HepG2 (cell line): Measurements from ENCODE around the gene BEGAIN. TPM values are rescaled to one million over a fixed set of nuclear protein-coding genes. Genes with fewer than 3 reads are reported as not detected.

Source experiments
- ATAC-seq: fragments of 200-7000 bp; cut with Tn5 transposase; 3 replicates; pipeline ENCODE4 v1.9.1; 2020; ENCODE audit warnings: mild to moderate bottlenecking, moderate library complexity
- BruUV-seq: library from RNA; stranded (reverse); fragments of 400-500 nt; replicated peaks from 2 replicates; lab custom pipeline; 2021; lab: Mats Ljungman, UMichigan
- CTCF ChIA-PET: fragments of 300-600 bp; formaldehyde crosslinking; extraction: SDS; loops from one replicate; lab custom pipeline; 2021; ENCODE audit warnings: low total read pairs, inconsistent platforms, low intra/inter-chr PET ratio; lab: Yijun Ruan, JAX
- POLR2A ChIA-PET: fragments of 350-600 bp; sonication (Branson Sonifier 250); formaldehyde crosslinking; loops from one replicate; lab custom pipeline; 2020; ENCODE audit warnings: antibody characterized with exemption, inconsistent platforms; lab: Yijun Ruan, JAX
- DNase-seq: peaks from one replicate; pipeline ENCODE4 v3.0.0-alpha.2; 2015; ENCODE audit warnings: low spot score
- FAIRE-seq: peaks from 3 replicates; lab custom pipeline; 2011; peaks lifted over from hg19 to GRCh38; lab: Jason Lieb, UNC
- H2AFZ ChIP-seq: one replicate; pipeline ENCODE4 v1.6.1; 2011; ENCODE audit warnings: low read length, inconsistent platforms
- H3K27ac ChIP-seq: fragments of 300-600 bp; 3 replicates; pipeline ENCODE4 v1.8.0; 2011; ENCODE audit warnings: mixed run types, mild to moderate bottlenecking, mixed read lengths, low read length, inconsistent platforms; ENCODE audit not compliant: insufficient read depth; ENCODE audit errors: extremely low read length
- H3K27me3 ChIP-seq, 2 experiments: fragments of 200-600 bp in 1 of 2; 2 replicates in 1 of 2; 3 replicates in 1 of 2; pipeline versions ENCODE4 v1.6.0 to v1.8.0; 2011; ENCODE audit warnings: low read length in 2 of 2, mild to moderate bottlenecking in 2 of 2, moderate library complexity in 2 of 2, inconsistent platforms in 1 of 2; ENCODE audit not compliant: insufficient read depth in 2 of 2, control insufficient read depth in 1 of 2
- H3K36me3 ChIP-seq, 2 experiments: fragments of 200-600 bp in 1 of 2; replicated peaks in 1 of 2; 2 replicates in 1 of 2; 3 replicates in 1 of 2; pipeline versions ENCODE4 v1.5.1 to v1.8.0; 2011; ENCODE audit warnings: low read length in 2 of 2, inconsistent platforms in 1 of 2; ENCODE audit not compliant: insufficient read depth in 2 of 2, control insufficient read depth in 1 of 2
- H3K4me1 ChIP-seq: 2 replicates; pipeline ENCODE4 v1.5.1; 2012; ENCODE audit warnings: low read length, inconsistent platforms; ENCODE audit not compliant: insufficient read depth
- H3K4me2 ChIP-seq: 2 replicates; pipeline ENCODE4 v1.6.0; 2011; ENCODE audit warnings: low read depth, low read length, inconsistent platforms
- H3K4me3 ChIP-seq, 3 experiments: fragments of 200-600 bp in 1 of 3; sonication (generic), shearing (Covaris generic) in 1 of 3; replicated peaks in 1 of 3; 2 replicates each; pipeline ENCODE4 v1.5.1; 2011 to 2016; ENCODE audit warnings: low read length in 3 of 3, inconsistent platforms in 2 of 3, low read depth in 2 of 3, mild to moderate bottlenecking in 2 of 3, control low read depth in 1 of 3, mixed read lengths in 1 of 3; ENCODE audit not compliant: insufficient read depth in 1 of 3
- H3K79me2 ChIP-seq: one replicate; pipeline ENCODE4 v1.6.1; 2011; ENCODE audit warnings: low read length, inconsistent platforms; ENCODE audit not compliant: insufficient read depth
- H3K9ac ChIP-seq: 2 replicates; pipeline ENCODE4 v1.6.0; 2011; ENCODE audit warnings: mild to moderate bottlenecking, low read depth, low read length, inconsistent platforms; ENCODE audit not compliant: insufficient read depth
- H3K9me3 ChIP-seq: 2 replicates; pipeline ENCODE4 v1.5.1; 2012; ENCODE audit warnings: mild to moderate bottlenecking, low read length
- H4K20me1 ChIP-seq: 2 replicates; pipeline ENCODE4 v1.6.0; 2011; ENCODE audit warnings: inconsistent platforms, mild to moderate bottlenecking, low read length, moderate library complexity; ENCODE audit not compliant: insufficient read depth
- ARNTL ChIP-seq: sonication (generic); formaldehyde crosslinking; IDR thresholded peaks from 2 replicates; pipeline ENCODE4 v1.4.0; 2020; ENCODE audit warnings: mild to moderate bottlenecking, missing genetic modification reagents
- CEBPB ChIP-seq: IDR thresholded peaks from 2 replicates; pipeline ENCODE4 v1.6.1; 2011; ENCODE audit warnings: low read depth, low read length, improper control_type of control experiment, borderline replicate concordance
- SP2 ChIP-seq: sonication (generic); formaldehyde crosslinking; IDR thresholded peaks from 2 replicates; pipeline ENCODE4 v1.5.1; 2020; ENCODE audit warnings: mild to moderate bottlenecking, missing genetic modification reagents
- TEAD2 ChIP-seq: sonication (generic); formaldehyde crosslinking; IDR thresholded peaks from 2 replicates; pipeline ENCODE4 v1.9.0; 2021; ENCODE audit warnings: missing genetic modification reagents
- ZNF768 ChIP-seq: sonication (generic); formaldehyde crosslinking; IDR thresholded peaks from 2 replicates; pipeline ENCODE4 v1.4.0; 2020; ENCODE audit warnings: missing genetic modification reagents
- WGBS: methylation state at CpG from one replicate; pipeline ENCODE4 v1.1.6; 2017; ENCODE audit warnings: low lambda C conversion rate; 5-methylcytosine and 5-hydroxymethylcytosine counted together
- in situ Hi-C: cut with HindIII; loops from 2 replicates; pipeline ENCODE4 v1.10.0; 2017; ENCODE audit warnings: low pct_unique_long_range_greater_than_20kb; ENCODE audit not compliant: extremely low pct_ligation_motif_present
- intact Hi-C: fragments of 100-400 bp; cut with micrococcal nuclease; formaldehyde crosslinking; loops from one replicate; pipeline ENCODE4 v1.10.0; 2022; ENCODE audit not compliant: unreplicated experiment
- polyA plus RNA-seq, 8 experiments: library from polyadenylated mRNA; depleted of rRNA in 3 of 8; stranded (reverse) in 7 of 8; unstranded in 1 of 8; fragments of >200 nt; fragmentation: Illumina TruSeq in 4 of 8; extraction: Trizol in 4 of 8; gene quantifications; 2 replicates each; pipeline versions ENCODE4 v1.2.1 to v1.2.3, GENCODE V29; 2011 to 2016; ENCODE audit warnings: low read depth in 4 of 8, missing spikeins in 1 of 8, mixed read lengths in 1 of 8; ENCODE audit not compliant: insufficient read depth in 1 of 8
- total RNA-seq, 5 experiments: library from RNA; depleted of rRNA; stranded (reverse); fragments of >200 nt; fragmentation: Illumina TruSeq; extraction: Trizol; gene quantifications; 2 replicates each; pipeline ENCODE4 v1.2.3, GENCODE V29; 2016; ENCODE audit warnings: low read depth in 1 of 5
- TF ChIP-seq, protein P1 (sequence below): sonication (generic); formaldehyde crosslinking; conservative IDR thresholded peaks from 2 replicates; pipeline ENCODE4 v1.4.0; 2020; ENCODE audit warnings: missing genetic modification reagents
- TF ChIP-seq, protein P2 (sequence below): sonication (generic); formaldehyde crosslinking; IDR thresholded peaks from 2 replicates; pipeline ENCODE4 v1.4.0; 2020; ENCODE audit warnings: missing genetic modification reagents, borderline replicate concordance
- TF ChIP-seq, protein P3 (sequence below): sonication (generic); formaldehyde crosslinking; conservative IDR thresholded peaks from 2 replicates; pipeline ENCODE4 v1.4.0; 2020; ENCODE audit warnings: mild to moderate bottlenecking, missing genetic modification reagents, moderate library complexity
- TF ChIP-seq, protein P4 (sequence below): IDR thresholded peaks from 2 replicates; pipeline ENCODE4 v1.6.1; 2016; ENCODE audit warnings: missing compliant biosample characterization, missing genetic modification reagents, borderline replicate concordance

The BEGAIN gene
- total and polyA plus RNA-seq, 2 of the 13 experiments (the other 11 are each of a cell fraction or from before 2014, with no cell fraction given), result not detected

DNA sequence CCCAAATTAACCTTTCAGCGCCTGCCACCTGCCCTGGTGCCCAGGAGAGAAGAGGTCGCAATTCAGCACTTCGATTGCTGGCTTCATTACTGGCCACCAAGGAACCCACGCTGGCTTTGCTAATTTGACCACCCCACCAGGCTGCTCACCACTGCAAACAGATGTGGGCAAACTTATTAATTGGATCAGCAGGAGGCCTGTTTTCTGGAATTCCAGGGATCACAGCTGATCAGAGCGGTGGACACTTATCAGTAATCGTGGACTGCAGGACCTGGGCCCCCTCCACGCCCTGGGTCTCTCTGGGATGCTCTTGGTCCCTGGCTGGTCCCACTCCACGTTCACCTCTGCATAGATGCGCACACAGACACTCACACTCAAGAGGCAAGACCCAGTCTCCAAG lies 27.8 kb downstream of the BEGAIN start:
- Histone ChIP-seq H3K4me2 (no peak overlapping the region), H3K9ac (no peak overlapping the region), H3K4me1 (no peaks in the 10 kb centered on the region), H3K9me3 (no peaks in the 10 kb centered on the region), H3K36me3 (no peaks in the 10 kb centered on the region), H3K27me3 (peaks cover 34 to 98% of the 10 kb centered on the region in 2 experiments), H3K27ac (no peak overlapping the region), H2AFZ (no peak overlapping the region), H3K79me2 (no peaks in the 10 kb centered on the region), H3K4me3 (no peak overlapping the region), H4K20me1 (0 out of 2 replicates have a peak, but pooled peaks cover 4% of the 10 kb centered on the region)
- ATAC-seq (no peak), DNase-seq (no peak), FAIRE-seq (no peak)
- ChIA-PET POLR2A (no interaction called here), CTCF (no interaction called here)
- TF ChIP-seq, protein P1, sequence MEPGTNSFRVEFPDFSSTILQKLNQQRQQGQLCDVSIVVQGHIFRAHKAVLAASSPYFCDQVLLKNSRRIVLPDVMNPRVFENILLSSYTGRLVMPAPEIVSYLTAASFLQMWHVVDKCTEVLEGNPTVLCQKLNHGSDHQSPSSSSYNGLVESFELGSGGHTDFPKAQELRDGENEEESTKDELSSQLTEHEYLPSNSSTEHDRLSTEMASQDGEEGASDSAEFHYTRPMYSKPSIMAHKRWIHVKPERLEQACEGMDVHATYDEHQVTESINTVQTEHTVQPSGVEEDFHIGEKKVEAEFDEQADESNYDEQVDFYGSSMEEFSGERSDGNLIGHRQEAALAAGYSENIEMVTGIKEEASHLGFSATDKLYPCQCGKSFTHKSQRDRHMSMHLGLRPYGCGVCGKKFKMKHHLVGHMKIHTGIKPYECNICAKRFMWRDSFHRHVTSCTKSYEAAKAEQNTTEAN (CRISPR knock-in tag), result no peak
- TF ChIP-seq, protein P2, sequence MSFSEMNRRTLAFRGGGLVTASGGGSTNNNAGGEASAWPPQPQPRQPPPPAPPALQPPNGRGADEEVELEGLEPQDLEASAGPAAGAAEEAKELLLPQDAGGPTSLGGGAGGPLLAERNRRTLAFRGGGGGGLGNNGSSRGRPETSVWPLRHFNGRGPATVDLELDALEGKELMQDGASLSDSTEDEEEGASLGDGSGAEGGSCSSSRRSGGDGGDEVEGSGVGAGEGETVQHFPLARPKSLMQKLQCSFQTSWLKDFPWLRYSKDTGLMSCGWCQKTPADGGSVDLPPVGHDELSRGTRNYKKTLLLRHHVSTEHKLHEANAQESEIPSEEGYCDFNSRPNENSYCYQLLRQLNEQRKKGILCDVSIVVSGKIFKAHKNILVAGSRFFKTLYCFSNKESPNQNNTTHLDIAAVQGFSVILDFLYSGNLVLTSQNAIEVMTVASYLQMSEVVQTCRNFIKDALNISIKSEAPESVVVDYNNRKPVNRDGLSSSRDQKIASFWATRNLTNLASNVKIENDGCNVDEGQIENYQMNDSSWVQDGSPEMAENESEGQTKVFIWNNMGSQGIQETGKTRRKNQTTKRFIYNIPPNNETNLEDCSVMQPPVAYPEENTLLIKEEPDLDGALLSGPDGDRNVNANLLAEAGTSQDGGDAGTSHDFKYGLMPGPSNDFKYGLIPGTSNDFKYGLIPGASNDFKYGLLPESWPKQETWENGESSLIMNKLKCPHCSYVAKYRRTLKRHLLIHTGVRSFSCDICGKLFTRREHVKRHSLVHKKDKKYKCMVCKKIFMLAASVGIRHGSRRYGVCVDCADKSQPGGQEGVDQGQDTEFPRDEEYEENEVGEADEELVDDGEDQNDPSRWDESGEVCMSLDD, result no peak
- TF ChIP-seq ARNTL (CRISPR knock-in tag) (no peak), TEAD2 (CRISPR knock-in tag) (no peak), CEBPB (no peak), ZNF768 (CRISPR knock-in tag) (no peak), SP2 (no peak)
- TF ChIP-seq, protein P3, sequence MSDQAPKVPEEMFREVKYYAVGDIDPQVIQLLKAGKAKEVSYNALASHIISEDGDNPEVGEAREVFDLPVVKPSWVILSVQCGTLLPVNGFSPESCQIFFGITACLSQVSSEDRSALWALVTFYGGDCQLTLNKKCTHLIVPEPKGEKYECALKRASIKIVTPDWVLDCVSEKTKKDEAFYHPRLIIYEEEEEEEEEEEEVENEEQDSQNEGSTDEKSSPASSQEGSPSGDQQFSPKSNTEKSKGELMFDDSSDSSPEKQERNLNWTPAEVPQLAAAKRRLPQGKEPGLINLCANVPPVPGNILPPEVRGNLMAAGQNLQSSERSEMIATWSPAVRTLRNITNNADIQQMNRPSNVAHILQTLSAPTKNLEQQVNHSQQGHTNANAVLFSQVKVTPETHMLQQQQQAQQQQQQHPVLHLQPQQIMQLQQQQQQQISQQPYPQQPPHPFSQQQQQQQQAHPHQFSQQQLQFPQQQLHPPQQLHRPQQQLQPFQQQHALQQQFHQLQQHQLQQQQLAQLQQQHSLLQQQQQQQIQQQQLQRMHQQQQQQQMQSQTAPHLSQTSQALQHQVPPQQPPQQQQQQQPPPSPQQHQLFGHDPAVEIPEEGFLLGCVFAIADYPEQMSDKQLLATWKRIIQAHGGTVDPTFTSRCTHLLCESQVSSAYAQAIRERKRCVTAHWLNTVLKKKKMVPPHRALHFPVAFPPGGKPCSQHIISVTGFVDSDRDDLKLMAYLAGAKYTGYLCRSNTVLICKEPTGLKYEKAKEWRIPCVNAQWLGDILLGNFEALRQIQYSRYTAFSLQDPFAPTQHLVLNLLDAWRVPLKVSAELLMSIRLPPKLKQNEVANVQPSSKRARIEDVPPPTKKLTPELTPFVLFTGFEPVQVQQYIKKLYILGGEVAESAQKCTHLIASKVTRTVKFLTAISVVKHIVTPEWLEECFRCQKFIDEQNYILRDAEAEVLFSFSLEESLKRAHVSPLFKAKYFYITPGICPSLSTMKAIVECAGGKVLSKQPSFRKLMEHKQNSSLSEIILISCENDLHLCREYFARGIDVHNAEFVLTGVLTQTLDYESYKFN (CRISPR knock-in tag), result no peak
- TF ChIP-seq, protein P4, sequence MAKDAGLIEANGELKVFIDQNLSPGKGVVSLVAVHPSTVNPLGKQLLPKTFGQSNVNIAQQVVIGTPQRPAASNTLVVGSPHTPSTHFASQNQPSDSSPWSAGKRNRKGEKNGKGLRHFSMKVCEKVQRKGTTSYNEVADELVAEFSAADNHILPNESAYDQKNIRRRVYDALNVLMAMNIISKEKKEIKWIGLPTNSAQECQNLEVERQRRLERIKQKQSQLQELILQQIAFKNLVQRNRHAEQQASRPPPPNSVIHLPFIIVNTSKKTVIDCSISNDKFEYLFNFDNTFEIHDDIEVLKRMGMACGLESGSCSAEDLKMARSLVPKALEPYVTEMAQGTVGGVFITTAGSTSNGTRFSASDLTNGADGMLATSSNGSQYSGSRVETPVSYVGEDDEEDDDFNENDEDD (CRISPR knock-in tag), result no peak
- intact Hi-C loops (no loop called here), in situ Hi-C loops (no loop called here)
- no TSS peak for BruUV-seq
- 7% methylated on average over 3 of the region's 9 CpGs for WGBS
